ENCODE results near the gene TNFRSF1B. TPM values are rescaled to one million over a fixed set of nuclear protein-coding genes. Genes with fewer than 3 reads are reported as not detected.
A peak's percentile ranks its signal among the peaks of the same experiment; 100 is the strongest.

Gene TNFRSF1B
- total and polyA plus RNA-seq, 2 of the 8 experiments (the other 6 are each of a cell fraction or from before 2014, with no cell fraction given): 1.7 to 2.9 TPM

DNA sequence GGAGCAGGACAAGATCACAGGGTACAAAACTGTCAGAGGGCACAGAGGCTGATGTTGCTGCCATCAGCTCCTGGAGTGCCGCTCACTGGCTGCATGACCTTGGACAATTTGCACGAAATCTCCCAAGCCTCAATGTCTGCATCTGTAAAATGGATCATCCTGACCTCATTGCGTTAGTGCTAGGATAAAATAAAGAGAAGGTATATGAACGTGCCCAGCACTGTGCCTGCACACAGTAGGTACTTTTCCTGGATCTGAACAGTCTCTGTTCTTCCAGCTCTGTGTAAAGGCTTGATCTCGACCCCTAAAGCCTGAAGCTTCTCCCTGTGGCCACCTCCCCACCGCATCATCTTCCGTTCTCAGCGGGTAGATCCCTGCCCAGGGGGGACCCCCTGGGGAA is 12.9 kb downstream of the TNFRSF1B start:
- no peak overlapping the region for H2BK5ac ChIP-seq (ENCODE audit: low read depth, low read length)
- TF ChIP-seq TBP (IDR thresholded peaks at IDR 0.05; ENCODE audit: low read depth, low read length) (no peak), FOSL1 (IDR thresholded peaks at IDR 0.05; ENCODE audit: insufficient read depth, low read depth, low read length) (no peak), SRF (IDR thresholded peaks at IDR 0.05; ENCODE audit: low read depth, low read length) (no peak), TEAD4 (IDR thresholded peaks at IDR 0.05; ENCODE audit: low read depth, low read length) (no peak), SUZ12 (IDR thresholded peaks at IDR 0.05; ENCODE audit: low read length) (no peak), SP1 (IDR thresholded peaks at IDR 0.05; ENCODE audit: low read depth, low read length) (no peak), CBX5 (IDR thresholded peaks at IDR 0.05; ENCODE audit: low read depth, low read length) (no peak), POLR2AphosphoS5 (IDR thresholded peaks at IDR 0.05; ENCODE audit: low read depth, low read length) (no peak), CHD2 (IDR thresholded peaks at IDR 0.05; ENCODE audit: low read length) (no peak), NRF1 (IDR thresholded peaks at IDR 0.05; ENCODE audit: low read depth, low read length) (no peak)
- TF ChIP-seq, protein P1, sequence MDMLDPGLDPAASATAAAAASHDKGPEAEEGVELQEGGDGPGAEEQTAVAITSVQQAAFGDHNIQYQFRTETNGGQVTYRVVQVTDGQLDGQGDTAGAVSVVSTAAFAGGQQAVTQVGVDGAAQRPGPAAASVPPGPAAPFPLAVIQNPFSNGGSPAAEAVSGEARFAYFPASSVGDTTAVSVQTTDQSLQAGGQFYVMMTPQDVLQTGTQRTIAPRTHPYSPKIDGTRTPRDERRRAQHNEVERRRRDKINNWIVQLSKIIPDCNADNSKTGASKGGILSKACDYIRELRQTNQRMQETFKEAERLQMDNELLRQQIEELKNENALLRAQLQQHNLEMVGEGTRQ (IDR thresholded peaks at IDR 0.05; ENCODE audit: low read length): no peak
- no peak overlapping the region for H4K5ac ChIP-seq (ENCODE audit: insufficient read length, low read depth, low read length)
- 89% methylated on average over 8 of the region's 8 CpGs; no CpG with 5 or more reads in 1 of the 2 experiments for WGBS, 2 experiments (ENCODE audit: extremely low coverage in 1 of 2, insufficient coverage in 1 of 2, insufficient read length in 1 of 2, insufficient replicate concordance in 2 of 2, low coverage in 1 of 2, low lambda C conversion rate in 2 of 2, missing lambda C conversion rate in 1 of 2)
- ChIA-PET CTCF (ENCODE audit: partially characterized antibody) (interaction anchor here (0.8 to 5.0 kb wide), 5 partner anchors 9 to 57 kb away, joined by 3 to 29 read pairs (median 5); no protein-coding TSS in a partner anchor), POLR2A (ENCODE audit: partially characterized antibody) (interaction anchor here (1.5 kb wide), 1 partner anchor 11 kb away, joined by 8 read pairs; no protein-coding TSS in a partner anchor)
- H3K27ac ChIP-seq (ENCODE audit: low read depth, low read length): no peak overlapping the region
- H4K20me1 ChIP-seq (replicated peaks in 1 of 2; ENCODE audit: control insufficient read depth in 1 of 2, insufficient read depth in 2 of 2, low read length in 2 of 2): no peaks in the 10 kb centered on the region
- no peak overlapping the region for H3K14ac ChIP-seq (ENCODE audit: insufficient read length)
- no peaks in the 10 kb centered on the region for H3K79me1 ChIP-seq (ENCODE audit: low read depth, low read length)
- FAIRE-seq (no peak), DNase-seq (ENCODE audit: low read depth in 1 of 2, low spot score in 2 of 2) (no peak)
- H3K27me3 ChIP-seq (replicated peaks in 1 of 4; ENCODE audit: control insufficient read depth in 3 of 4, extremely low read depth in 1 of 4, insufficient read depth in 3 of 4, low read length in 3 of 4): no peaks in the 10 kb centered on the region
- H2BK12ac ChIP-seq (ENCODE audit: low read depth, low read length): no peak overlapping the region
- H3K18ac ChIP-seq (ENCODE audit: extremely low read depth, low read length): no peak overlapping the region
- no peak overlapping the region for H3K4ac ChIP-seq (replicated peaks; ENCODE audit: insufficient read length, low read depth, low read length)
- no peak overlapping the region for H3K4me3 ChIP-seq (ENCODE audit: extremely low read depth in 1 of 4, insufficient read depth in 2 of 4, low read depth in 3 of 4, low read length in 4 of 4)
- no peak overlapping the region for H4K8ac ChIP-seq (ENCODE audit: extremely low read depth, insufficient read depth, low read length)
- no peak overlapping the region for H2BK120ac ChIP-seq (replicated peaks; ENCODE audit: low read depth, low read length)
- H2AK5ac ChIP-seq (ENCODE audit: low read depth, low read length): 0 out of 2 replicates have a peak overlapping the region, but pooled peaks have one; percentile 24
- H3K9me3 ChIP-seq (ENCODE audit: insufficient read depth in 2 of 2, low read depth in 1 of 2, low read length in 1 of 2): peaks cover 0 to 3% of the 10 kb centered on the region in 2 experiments; a peak in 1 of 4 replicates
- H2BK15ac ChIP-seq (ENCODE audit: low read length): no peak overlapping the region
- H4K91ac ChIP-seq (replicated peaks; ENCODE audit: insufficient read length, low read length): no peak overlapping the region
- no peak overlapping the region for H3K23ac ChIP-seq (ENCODE audit: insufficient read length)
- no peak overlapping the region for H3K4me2 ChIP-seq (ENCODE audit: insufficient read depth in 1 of 2, low read depth in 2 of 2, low read length in 2 of 2)
- H2AFZ ChIP-seq (ENCODE audit: low read length): no peak overlapping the region
- H3K9ac ChIP-seq (replicated peaks in 1 of 4; ENCODE audit: extremely low read depth in 1 of 4, low read depth in 3 of 4, low read length in 3 of 4): no peak overlapping the region
- H2BK20ac ChIP-seq (ENCODE audit: low read length): no peak overlapping the region
- no peaks in the 10 kb centered on the region for H3K23me2 ChIP-seq (ENCODE audit: low read depth, low read length)
- H3K36me3 ChIP-seq (ENCODE audit: control insufficient read depth in 2 of 4, insufficient read depth in 4 of 4, low read length in 3 of 4): no peaks in the 10 kb centered on the region
- peaks cover 0 to 24% (median 3%) of the 10 kb centered on the region in 4 experiments; a peak in 4 of 7 replicates for H3K4me1 ChIP-seq (replicated peaks in 1 of 4; ENCODE audit: control insufficient read depth in 3 of 4, insufficient read depth in 4 of 4, low read length in 3 of 4)
- H3K79me2 ChIP-seq (ENCODE audit: control insufficient read depth in 1 of 2, insufficient read depth in 2 of 2, low read length in 2 of 2): no peaks in the 10 kb centered on the region
- H3K56ac ChIP-seq (replicated peaks; ENCODE audit: insufficient read length, low read depth, low read length): no peak overlapping the region

All from H1 (cell line).